ENCODE measurements around the gene PPP1R14D.

The PPP1R14D gene

DNA sequence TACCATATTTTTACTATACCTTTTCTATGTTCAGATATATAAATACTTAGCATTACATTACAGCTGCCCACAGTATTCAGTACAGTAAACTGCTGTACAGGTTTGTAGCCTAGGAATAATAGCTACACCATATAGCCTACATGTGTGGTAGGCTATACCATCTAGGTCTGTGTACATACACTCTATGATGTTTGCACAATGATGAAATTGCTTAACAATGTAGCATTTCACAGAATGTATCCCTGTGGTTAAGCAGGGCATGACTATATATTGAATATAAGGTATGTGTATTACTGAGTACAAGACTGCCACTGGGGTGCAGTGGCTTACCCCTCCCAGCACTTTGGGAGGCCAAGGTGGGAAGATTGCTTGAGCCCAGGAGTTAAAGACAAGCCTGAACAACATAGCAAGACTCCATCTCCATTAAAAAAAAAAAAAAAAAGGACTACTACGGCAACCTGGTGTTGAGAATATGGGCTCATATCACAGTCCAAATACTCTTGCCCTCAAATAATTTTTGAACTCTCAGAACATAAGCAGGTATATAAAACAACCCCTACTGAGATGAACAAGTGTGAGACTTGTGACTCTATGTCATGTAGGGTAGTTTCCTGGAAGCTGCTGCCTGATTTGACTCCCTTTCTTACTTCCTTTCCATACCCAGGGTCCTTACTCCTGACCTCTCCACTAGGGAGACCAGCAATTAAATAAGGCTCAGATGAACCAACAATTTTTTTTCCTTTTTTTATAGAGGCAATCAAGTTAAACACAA is 4.8 kb downstream of the PPP1R14D start:
- no peak for DNase-seq

DNA sequence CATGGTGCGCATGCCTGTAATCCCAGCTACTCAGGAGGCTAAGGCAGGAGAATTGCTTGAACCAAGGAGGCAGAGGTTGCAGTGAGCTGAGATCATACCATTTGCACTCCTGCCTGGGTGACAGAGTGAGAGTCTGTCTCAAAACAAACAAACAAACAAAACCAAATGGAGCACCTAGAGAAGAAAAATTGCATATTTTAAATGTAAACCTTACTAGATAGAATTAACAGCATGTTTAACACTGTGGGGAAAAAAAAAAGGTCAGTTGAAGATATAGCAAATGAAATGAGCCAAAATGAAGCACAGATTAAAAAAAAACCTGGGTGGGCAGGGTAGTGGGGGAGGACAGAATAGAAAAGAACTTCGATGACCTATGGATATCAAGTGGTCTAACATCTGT is 7.3 kb downstream of the PPP1R14D start:
- no peak for DNase-seq

DNA sequence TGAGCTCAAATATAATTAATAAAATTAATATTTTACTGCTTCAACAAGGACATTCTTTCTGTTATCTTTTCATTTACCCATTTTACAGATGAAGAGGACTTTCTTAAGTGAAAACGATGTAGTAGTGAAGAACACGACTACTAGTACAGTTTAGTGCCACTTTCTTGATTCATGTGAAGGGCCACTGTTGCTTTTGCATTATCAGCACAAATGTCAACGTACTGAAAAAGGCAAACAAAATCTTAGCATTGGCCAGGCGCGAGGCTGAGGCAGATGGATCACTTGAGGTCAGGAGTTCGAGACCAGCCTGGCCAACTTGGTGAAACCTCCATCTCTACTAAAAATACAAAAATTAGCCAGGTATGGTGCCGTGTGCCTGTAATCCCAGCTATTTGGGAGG is 9.5 kb downstream of the PPP1R14D start:
- DNase-seq = no peak

DNA sequence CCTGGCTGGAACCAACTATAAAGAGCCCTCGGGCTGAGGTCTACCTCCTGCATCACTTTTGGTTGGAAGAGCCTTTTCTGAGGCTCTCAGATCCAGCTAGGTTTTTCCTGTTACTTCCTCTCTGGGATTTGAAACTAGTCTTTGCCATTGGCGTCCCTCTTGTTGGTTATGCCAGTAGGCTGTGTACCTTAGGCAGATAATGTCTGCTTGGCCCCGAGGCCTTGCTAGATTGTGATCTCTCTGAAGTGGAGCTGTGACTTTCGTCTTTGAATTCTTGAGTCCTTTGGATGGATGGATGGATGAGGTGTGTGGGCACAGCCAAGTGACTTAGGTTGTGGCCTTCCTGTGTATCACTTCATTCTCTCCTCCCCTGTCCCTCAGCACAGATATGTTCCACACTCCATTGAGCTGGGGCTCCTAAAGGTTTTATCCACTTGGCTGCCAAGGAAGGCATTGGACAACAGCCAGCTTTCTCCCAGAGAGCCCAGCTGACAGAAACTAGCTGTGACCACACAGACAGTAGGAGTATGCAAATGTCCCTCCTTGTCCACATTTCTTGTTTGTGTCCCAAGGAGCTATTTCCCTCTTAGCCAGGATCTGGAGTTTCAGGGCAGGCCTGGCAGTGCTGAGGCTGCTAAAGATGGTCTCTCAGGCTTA is 13.3 kb downstream of the PPP1R14D start:
- DNase-seq = peak in 16 of 51 donors; percentile 1 to 41 (median 14)

DNA sequence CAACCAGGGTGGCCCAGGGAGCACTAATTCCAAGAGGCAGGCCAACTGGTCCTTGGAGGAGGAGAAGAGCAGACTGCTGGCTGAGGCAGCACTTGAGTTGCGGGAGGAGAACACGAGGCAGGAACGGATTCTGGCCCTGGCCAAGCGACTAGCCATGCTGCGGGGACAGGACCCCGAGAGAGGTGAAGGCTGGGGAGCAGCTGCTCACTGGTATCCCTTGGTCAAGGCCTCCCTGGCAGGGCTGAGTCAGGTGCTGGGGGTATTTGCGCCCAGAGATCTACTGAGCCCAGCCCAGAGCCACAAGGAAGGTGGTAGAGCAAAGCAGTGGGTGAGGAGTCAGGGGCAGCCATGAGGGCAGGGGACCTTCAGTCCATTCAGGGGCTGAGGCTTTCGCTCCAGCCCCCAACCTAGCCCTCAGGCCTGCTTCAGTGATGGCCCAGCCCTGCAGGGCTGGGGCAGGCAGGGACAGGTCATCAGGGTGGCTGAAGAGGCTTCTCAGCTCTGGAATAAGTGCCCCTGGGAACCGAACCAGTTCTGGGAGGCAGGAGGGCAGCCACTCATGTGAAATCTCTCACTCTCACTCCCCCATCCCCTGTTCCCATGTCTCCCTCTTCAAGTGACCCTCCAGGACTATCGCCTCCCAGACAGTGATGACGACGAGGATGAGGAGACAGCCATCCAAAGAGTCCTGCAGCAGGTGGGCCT is 15.6 kb downstream of the PPP1R14D start:
- DNase-seq = no peak

DNA sequence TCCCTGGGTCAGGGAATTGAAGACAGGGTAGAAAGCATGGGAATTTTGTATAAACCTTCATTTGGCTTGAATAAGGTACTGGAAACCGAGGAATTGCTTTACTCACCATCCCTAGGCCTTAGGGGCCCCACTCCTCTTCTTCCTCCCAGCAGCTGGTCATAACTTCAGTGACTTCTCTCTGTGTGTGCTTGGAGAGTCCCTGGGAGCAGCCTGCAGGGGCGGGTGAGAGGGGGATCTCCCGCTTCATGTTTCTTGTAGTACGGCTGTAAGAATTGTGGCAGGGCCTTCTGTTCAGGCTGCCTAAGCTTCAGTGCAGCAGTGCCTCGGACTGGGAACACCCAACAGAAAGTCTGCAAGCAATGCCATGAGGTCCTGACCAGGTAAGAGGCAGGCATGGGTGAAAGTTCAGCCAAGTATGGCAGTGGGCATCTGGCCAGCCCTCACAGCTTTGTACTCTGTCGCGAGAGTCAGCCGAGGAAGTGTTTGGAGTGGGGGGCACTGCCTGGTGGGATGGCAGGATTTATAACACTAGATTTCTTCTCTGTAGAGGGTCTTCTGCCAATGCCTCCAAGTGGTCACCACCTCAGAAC is 19.6 kb downstream of the PPP1R14D start:
- no peak for DNase-seq

DNA sequence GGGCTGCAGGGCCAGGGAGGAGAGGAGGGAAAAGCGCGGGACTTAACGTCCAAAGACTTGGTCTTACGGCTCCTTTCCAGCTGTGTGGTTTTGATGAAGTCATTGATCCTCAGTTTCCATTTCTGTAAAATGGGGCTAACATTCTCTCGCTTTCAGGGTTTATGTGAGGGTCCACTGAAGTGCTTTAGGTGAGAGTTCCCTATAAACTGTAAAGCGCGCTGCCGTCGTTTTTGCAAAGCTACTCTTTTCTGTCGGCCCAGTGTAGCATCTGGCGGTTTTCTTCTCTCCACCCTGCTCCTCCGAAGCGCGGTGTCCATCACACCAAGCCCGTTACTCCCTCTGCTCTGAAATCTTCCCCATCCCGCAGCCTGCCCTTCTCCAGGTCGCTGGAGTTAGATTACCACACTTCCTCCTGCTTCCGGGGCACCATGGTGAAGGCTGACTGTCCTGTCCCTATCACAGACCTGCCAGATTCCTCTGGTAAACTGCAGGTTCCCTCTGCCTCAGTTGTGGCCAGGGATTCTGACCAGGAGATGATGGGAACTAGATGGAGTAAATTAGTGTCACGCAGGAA is 20.5 kb downstream of the PPP1R14D start:
- DNase-seq = no peak

DNA sequence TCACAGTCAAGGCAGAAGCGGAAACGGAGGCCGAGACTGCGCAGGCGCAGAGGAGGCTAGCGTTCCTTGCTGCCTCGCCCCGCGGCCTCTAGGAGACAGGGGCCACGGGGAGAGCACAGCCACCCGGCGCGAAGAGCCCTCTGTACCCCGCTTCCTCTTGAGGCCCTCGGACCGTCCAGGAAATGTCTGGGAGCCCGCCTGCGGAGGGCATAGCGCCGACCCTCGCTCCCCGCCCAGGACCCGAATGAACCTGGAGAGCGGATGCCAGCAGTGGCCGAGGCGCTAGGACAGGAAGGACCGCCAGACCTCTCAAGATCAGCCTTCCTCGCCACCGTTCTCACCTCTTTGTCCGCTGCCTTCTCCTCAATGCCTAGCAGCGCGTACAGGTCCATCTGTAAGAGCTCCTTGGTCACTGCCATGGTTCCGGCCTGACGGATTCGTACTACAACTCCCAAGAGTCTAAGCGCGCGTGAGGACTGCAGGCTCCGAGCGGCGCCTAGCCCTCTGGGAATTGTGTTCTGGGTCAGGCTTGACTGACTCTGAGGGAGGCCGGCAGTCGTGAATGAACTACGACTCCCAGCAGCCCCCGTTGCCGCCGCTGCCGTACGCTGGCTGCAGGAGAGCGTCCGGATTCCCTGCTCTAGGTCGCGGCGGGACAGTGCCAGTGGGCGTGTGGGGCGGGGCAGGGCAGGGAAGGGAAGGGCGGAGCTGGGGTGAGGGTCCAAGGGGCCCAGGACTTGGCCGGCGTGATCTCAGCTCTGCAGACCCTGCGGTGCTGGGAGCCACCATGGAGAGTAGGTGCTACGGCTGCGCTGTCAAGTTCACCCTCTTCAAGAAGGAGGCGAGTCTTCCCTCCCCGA is 21.2 kb downstream of the PPP1R14D start, which contains the start of the genes DNAJC17 and ZFYVE19:
TSS of gene DNAJC17 (minus strand) at position 446 of the 860 bp plus-strand sequence. CDS start at position 419, 27 bp downstream.
TSS of gene ZFYVE19 (plus strand) at position 62 of the 860 bp plus-strand sequence. CDS start at position 563, 501 bp downstream.
- peak; percentile 76 to 99 (median 96) for DNase-seq

DNA sequence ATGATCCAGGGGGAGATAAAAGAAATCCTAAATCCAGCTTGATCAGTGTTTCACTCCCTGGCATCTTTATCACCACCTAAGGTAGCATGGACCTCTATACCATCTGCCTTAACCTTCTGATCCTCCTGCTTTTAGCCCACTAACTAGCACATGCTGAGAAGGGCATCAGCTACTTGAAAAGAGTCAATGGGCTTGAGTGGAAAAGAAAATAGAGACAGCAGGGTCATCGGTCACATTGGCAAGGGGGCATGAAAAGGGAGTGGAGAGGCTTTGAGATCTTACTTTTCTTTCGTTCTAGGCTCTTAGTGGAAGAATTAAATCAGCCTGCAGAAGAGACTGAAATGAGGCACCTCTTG is 21.9 kb downstream of the PPP1R14D start:
- no peak for DNase-seq

DNA sequence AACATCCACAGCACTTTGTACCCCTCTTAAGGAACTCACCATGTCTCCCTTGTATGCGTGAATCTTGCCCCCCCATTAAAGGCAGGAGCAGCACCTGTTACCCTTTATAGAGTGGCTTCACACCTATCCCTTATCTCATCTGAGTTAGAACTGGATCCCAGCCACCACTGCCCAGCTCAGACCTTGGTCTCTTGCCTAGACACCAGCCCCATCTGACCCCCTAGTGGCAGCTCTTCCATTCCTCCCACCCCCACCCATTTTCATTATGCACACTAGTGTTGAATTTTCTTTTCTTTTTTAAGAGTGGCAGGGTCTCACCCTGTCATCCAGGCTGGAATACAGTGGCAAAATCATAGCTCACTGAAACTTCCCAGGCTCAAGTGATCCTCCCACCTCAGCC is 24.8 kb downstream of the PPP1R14D start:
- no peak for DNase-seq

DNA sequence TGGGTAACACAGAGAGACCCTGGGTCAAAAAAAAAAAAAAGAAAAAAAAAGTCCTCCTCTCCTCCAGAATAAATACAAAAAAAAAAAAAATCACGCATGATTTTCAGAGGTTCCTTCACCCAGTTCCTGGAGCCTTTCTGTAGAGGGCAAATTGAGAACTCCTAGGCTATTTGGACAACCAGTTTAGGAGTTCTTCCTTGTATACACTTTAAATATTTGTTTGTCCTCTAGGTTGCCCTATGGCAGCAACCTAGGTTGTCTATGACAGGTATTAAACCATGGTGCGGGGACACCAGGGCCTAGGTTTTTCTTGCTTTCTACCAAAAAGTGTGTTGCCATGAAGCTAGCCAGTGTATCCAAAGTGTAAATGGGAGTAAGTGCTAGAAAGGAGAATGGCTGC is 25.4 kb downstream of the PPP1R14D start:
- no peak for DNase-seq

DNA sequence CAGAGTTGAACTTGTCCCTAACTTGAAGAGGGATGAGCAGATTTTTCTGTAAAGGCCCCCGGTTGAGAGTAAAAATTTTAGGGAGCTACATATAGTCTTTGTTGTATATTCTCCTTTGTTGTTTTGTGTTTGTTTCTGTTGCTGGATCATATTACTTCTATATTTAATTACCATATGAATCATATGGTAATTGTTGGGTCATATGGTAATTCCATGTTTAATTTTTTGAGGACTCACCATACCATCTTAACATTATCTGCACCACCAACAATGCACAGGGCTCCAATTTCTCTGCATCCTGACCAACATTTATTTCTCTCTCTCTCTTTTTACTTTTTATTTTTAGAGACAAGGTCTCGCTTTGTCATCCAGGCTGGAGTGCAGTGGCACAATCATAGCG is 29.0 kb downstream of the PPP1R14D start:
- no peak for DNase-seq

DNA sequence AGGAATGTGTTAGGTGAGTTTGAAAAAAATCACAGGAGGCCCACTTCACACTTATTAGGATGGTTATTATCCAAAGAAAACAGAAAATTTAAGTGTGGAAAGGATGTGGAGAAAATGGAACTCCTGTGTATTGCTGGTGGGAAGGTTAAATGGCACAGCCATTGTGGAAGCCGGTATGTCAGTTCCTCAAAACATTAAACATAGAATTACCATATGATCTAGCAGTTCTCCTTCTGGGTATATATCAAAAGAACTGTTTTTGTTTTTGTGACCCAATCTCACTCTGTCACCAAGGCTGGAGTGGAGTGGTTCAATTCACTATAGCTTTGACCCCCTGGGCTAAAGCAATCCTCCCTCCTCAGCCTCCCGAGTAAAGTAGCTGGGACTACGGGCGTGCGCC is 32.0 kb downstream of the PPP1R14D start:
- no peak for DNase-seq

DNA sequence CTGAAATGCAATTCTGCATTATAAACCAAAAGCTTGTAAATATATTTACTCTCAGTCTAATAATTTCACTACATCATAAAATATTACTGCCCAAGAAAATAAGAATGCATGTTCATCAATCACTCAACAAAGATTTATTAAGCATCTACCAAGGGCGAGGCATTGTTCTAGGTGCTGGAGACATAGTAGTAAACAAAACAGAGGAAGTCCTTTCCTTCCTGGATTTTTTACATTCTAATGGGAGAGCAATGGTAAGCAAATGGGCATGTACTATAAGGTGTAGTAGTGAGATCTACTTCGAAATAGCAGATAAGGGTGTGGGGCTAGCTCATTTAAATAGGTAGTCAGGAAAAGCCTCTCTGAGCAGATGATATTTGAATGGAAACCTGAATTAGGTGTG is 32.5 kb downstream of the PPP1R14D start:
- DNase-seq = no peak

DNA sequence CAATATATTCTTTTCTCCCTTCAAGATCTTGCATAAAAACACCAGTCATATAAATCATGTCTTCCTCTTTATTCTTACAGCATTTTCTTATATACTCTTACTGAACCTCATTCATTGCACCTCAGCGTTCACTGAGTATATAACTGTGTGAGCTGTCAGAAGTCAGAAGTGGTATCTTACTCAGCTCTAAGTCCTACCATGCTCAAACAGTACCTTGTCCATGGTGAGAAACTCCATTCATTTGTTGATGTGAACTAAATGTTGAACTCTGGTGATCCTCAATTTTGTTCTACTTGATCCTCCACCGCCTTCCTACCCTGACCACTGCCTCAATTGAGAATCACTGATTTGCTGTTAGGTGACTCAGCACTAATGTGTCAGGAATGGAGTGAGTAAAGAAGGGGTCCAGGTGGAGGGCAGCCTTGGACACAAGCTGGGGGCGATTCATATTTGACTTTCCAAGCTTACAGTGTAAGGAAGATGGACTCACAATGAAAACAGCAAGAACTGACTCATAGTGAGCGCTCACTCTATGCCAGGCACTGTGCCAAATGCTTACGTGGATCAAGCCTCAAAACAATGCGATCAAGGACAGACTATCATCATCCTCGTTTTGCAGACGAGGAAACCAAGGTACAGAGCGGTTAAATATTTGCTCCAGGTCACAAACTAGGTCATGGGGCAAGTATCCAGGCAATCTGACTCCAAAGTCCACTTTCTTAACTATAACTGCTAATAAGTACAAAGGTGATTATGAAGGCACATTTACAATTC is 35.1 kb downstream of the PPP1R14D start:
- peak in 1 of 51 donors; percentile 8 for DNase-seq

DNA sequence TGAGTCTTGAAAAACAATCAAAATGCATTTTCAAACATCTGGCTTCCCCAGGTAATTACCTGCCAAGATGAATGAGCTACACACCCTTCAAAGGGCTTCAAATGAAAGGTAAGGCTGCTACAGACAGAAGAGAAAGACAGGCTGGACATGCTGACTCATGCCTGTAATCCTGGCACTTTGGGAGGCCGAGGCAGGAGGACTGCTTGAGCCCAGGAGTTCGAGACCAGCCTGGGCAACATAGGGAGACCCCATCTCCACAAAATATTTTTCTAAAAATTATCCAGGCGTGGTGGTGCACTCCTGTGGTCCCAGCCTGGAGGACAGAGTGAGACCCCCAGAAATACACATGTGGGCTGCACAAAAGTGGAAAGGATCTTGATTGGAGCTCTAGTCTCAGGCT is 36.1 kb downstream of the PPP1R14D start:
- DNase-seq = no peak

DNA sequence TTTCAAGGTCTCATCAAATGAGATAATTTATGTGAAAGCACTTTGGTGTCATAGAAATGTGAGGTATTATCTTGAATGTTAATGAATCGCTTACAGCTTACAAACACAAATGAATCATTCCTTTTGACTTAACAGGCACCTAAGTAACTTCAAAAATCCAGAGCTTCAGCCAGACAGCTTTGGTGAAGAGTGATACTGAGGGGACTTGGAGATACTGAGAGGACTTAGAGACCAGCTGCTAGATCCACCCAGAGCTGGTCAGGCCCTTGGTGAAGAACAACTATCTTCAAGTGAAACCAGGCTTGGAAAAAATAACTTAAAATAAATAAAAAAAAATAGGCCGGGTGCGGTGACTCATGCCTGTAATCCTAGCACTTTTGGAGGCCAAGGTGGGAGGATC is 37.8 kb downstream of the PPP1R14D start:
- DNase-seq = no peak

DNA sequence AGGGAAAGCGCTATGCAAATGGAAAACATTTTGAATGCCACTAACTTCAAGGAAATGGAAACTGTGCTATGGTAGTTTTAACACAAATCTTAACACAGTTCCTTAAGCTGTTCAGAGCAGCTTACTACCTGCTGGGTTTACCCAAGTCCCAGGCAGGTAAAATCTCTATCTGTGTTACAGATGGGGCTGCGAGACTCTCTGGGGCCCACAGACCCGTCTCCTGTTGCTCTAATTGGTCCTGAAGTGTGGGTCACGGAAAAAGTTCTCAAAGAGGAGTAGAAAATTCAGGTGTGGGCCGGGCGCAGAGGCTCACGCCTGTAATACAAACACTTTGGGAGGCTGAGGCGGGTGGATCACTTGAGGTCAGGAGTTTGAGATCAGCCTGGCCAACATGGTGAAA is 38.5 kb downstream of the PPP1R14D start:
- no peak for DNase-seq

DNA sequence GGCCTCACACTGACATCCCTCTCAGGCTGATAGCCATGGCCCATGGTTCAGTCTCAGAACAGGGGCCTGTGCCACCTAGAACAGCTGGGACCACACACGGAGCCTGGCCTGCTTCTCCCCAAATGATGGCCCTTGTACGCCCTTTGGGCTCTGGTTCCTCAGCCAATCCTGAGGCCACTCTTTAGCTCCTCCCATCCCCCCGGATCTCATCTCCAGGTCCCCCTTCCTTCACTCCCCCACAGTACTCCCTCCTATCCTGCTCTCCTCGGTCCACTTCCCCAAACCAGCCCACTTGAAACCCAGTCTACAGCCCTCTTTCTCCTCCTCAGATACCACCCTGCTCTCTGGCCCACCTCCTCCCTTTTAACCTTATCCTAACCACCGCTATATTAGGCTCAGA is 39.4 kb downstream of the PPP1R14D start:
- no peak for DNase-seq

DNA sequence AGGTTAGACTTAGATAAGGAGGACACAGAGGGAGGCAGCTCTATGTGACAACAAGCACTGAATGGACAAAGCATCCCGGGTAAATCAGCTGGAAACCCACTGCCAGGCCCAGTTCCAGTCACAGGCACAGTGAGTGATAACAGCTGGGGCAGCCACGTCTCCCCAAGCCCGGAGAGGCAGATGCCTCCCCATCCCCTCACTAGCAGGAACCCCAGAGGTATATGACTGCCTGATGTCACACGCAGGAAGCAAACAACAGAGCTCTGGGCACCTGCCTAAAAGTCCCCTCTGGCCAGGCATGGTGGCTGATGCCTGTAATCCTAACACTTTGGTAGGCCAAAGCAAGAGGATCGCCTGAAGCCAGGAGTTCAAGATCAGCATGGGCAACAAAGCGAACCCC is 40.5 kb downstream of the PPP1R14D start:
- DNase-seq = no peak
